ENCODE data around the gene TRIM74. TPM values are rescaled to one million over a fixed set of nuclear protein-coding genes. Genes with fewer than 3 reads are reported as not detected.
"Not testable (repeated sequence)": the region's sequence is repeated elsewhere in the genome, so short reads cannot be mapped to it uniquely, and the experiment has no call there.

Gene TRIM74
- total RNA-seq, 1 donor from 2014 or later, result not detected

DNA sequence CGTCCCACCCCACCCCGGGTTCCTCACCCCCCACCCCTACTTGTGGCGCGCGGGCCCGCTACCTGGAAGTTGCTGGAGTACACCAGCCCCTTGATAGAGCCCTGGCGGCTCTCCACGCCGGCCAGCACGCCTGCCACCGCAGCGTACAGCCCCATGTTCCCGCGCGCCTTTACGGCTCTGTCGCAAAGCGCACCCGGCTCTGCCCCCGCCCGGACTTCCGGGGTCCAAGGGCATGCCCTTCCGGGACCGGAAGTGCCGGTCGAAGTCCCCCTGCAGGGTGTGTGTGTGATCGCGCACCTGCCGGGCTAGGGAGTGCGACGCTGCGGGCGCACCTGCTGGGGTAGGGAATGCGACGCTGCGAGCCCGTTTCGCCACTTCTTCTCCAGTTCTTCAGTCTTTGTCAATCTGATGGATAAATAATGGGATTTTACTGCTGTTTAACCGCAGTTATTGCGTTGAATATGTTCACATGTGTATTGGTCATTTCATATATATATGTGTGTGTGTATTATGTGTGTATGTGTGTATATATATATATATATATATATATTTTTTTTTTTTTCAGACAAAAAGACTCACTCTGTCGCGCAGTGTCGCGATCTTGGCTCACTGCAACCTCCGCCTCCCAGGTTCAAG lies 14.6 kb downstream of the TRIM74 start:
- ATAC-seq, result peak; percentile 96

DNA sequence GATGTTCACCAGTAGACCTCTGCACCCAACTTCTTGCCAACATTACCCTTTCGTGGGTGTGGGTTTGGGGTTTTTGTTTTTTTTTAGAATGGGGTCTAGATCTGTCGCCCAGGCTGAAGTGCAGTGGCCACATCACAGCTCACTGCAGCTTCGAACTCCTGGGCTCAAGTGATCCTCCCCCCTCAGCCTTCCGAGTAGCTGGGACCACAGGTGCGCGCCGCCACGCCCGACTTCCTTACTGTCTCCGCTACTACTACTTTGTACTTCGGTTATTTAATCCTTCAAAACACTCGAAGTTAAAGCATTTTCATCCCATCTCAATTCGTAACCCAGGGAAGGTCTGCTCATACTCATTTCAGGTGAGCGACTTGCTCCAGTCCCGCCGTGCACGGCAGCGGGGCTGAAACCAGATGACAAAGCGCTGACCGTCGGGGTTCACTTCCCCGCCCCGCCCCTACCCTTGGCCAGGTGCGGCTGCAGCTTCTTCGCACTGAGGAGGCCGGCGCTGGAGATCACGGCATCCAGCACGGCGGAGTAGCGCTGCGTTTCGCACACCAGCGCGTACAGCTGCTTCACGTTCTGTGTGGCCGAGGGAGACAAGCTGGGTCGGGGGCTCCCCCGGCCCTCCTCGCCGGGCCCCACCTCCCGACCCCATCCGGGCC lies 15.2 kb downstream of the TRIM74 start:
- peak; percentile 74 for ATAC-seq

DNA sequence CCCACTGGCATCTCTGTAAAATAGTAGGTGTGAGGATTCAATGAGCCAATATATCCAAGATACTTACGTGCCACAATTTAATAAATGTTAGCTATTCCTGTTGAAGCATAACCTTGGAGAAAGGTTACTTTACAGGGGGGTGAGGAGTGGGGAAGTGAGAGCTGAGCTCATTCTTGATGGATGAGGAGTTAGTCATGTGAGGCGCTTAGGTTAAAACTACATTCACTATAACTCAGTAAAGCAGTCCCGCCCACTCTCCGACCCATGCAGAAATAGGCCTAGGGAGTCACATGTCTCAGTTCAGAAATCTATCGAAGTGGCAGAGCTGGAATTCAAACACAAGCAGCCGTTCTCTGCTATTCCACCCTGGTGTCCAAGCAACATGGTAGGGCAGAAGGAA lies 18.8 kb downstream of the TRIM74 start:
- ATAC-seq, result not testable (repeated sequence)

DNA sequence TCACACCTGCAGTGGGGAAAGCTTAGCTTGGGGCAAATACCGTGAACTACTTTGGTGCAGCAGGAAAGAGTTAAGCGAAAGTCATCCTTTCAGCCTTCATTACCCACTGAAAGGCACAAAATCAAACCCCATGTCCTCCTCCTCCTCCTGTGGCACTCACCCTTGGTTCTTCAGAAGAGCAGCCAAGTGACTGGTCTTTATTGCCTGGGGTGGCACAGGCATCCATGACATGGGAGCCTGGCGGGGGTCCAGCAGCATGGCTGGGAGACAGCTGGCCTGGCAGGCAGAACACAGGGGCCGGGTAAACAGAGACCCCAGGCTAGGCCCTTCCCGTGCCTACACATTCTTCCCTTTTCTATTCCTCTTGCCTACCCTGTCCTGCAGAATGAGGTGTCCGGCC lies 19.6 kb downstream of the TRIM74 start:
- not testable (repeated sequence) for ATAC-seq

DNA sequence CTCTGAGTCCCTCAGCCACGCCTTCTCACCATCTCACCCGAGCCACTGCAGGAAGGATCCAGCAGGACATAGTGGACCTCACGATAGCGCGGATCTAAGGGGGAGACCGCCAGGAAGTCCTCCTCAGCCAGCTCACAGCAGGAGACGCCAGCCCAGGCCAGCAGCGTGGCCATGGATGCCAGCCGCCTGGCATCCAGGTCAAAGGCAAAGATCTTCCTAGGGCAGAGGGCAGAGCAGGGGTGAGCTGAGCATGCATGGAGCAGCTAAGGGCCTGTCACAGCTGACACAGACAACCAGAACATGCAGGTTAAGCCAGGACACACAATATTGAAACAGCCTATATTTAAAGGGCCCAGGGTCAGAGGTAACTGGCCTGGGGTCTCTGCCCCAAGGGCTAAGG lies 20.0 kb downstream of the TRIM74 start:
- not testable (repeated sequence) for ATAC-seq

DNA sequence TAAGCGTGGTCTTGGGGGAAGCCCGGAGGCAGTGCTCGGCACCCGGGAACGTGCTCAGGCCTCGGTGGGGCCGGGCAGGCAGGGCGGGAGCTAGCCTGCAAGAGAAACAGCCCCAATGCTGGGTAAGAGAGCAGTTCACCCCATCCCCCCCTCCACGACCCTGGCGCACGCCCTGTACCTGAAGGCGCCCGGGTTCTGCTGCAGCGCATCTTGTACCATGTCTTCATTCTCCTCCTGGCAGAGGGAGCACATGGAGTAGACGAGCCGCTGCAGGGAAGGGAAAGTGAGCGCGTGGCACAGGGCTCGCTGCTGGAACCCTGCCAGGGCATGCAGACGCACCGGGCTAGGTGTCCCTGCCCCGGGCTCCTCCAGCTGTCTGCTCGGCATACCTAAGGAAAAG lies 20.6 kb downstream of the TRIM74 start:
- ATAC-seq, result not testable (repeated sequence)

DNA sequence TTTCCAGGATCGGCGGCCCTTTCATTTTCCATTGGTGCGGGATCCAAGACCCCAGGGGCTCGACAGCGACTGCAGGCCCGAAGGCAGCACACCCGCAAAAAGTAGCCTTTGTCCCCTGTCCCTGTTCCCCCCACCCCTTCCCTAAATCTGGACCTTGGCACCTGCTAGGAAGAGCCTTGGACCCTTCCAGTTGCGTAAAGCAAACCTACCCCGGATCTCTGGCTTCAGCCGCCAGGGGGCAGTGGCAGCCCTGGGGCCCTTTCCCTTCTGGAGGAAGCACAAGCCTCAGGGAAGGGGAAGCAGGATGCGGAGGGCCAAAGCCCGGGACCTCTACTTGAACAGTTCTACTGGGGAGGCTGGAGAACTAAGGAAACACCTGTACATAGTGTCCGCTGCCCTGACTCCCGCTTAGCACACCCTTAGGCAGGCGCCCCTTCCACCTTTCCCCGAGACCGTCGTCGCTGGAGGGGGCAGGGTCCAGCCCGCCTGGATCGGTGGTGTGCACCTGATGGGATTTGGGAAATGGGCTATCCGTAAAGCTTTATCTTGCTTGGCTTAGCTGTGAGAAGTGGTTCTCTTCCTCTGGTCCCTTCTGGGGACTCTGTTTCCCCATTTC lies 23.0 kb downstream of the TRIM74 start:
- ATAC-seq, result peak; percentile 24

DNA sequence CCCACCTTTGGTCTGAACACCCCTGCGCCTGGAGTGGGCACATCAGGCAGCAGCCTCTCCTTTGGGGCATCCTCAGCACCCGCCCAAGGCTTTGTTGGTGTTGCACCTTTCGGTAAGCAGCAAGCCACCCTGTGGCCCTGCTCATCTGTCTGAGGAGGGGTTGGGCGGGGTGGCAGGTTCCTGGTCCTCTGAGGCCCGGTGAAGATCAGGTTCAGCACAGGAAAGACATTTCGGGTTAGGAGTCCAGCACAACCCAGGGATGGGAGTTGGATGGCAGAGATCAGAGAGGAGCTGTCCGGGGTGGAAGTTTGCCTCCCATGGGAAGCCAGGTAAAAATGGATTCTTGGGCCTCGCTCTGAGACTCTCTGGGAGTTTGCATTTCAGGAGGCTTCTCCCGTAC lies 23.7 kb downstream of the TRIM74 start:
- not testable (repeated sequence) for ATAC-seq

DNA sequence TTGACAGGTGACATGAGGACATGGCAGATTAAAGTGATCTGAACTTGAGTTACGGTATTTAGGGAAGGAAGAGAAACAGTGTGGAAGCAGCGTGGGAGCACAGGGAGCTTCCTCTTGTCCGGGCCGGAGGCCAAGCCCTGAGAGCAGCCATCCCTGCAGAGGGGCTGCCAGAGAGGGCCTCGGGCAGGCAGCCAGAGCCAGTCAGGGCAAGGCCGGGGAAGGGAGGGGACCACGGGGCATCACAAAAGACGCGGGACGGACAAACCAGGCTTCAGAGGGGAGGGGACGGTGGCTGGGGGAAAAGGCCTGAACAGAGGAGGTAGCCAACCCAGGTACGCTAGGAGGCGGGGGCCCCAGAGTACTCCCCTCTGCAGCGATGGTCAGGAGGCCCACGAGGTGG lies 24.3 kb downstream of the TRIM74 start:
- ATAC-seq, result not testable (repeated sequence)

DNA sequence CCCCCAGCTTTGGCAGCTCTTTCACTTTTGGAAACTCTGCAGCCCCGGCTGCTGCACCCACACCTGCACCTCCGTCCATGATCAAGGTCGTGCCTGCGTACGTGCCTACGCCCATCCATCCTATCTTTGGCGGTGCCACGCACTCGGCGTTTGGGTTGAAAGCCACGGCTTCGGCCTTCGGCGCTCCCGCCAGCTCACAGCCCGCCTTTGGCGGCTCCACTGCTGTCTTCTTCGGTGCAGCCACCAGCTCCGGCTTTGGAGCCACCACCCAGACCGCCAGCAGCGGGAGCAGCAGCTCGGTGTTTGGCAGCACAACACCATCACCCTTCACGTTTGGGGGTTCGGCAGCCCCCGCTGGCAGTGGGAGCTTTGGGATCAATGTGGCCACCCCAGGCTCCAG lies 26.3 kb downstream of the TRIM74 start:
- not testable (repeated sequence) for ATAC-seq

DNA sequence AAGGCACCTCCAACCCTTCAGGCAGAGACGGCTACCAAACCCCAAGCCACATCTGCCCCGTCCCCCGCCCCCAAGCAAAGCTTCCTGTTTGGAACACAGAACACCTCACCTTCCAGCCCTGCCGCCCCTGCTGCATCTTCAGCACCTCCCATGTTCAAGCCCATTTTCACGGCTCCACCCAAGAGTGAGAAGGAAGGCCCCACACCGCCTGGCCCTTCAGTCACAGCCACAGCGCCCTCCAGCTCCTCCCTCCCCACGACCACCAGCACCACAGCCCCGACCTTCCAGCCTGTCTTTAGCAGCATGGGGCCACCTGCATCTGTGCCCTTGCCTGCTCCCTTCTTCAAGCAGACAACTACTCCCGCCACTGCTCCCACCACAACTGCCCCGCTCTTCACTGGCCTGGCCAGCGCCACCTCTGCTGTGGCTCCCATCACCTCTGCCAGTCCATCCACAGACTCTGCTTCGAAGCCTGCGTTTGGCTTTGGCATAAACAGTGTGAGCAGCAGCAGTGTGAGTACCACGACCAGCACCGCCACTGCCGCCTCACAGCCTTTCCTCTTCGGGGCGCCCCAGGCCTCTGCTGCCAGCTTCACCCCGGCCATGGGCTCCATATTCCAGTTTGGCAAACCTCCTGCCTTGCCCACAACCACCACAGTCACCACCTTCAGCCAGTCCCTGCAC lies 27.1 kb downstream of the TRIM74 start:
- ATAC-seq, result not testable (repeated sequence)

DNA sequence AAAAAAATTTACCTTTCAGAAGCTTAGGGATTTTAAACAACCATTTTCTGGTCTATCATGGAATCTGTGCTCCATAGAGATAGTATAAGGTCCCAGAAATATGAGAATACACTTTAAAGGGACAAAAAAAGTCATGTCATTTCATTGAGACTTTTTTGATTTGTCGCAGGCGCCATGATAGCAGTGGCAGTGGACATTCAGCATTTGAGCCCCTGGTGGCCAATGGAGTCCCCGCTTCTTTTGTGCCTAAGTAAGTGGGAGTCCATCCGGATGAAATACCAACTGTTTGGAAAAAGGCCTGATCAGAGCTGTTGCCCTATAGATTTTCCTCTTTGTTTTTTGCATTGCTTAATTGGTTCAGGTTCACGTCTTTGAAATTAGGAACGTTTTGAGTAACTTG lies 41.0 kb downstream of the TRIM74 start:
- not testable (repeated sequence) for ATAC-seq

DNA sequence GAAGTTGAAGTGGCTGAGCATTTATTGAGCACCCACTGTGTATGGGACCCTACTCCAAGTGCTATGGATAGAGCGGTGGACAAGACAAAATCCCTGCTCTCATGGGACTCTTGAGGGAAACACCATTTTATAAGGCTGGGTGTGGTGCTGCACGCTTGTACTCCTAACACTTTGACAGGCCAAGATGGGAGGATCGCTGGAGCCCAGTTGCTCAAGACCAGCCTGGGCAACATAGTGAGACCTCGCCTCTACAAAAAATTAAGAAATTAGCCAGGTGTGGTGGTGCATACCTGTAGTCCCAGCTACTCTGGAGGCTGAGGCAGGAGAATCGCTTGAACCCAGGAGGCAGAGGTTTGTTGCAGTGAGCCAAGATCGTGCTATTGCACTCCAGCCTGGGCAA lies 41.5 kb downstream of the TRIM74 start:
- not testable (repeated sequence) for ATAC-seq

DNA sequence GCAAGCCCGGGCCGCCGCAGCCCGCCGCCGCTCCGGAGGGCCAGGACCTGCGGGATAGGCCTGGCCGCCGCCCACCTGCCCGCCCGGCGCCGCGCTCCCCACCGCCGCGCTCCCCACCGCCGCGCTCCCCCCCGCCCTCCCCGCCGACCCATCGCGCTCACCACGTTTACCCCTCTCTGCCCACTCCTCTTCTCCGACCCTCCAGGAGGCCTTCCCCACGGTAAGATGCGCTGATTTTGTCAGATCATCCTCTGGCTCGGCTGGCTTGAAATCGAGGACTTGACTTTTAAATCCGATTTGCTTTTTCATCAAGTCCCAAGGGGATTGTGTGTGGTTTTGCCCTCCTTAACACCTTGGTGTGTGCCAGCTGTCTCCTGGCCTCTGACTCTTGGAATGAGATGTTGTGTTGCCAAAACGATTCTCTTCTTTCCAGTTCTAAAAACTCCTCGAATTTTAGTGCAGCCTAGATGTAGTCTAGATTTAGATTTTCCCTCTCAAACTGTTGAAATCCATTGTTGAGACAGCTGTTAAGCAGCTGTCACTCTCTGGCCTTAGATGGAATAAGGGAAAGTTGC lies 43.6 kb downstream of the TRIM74 start:
- ATAC-seq, result no peak

DNA sequence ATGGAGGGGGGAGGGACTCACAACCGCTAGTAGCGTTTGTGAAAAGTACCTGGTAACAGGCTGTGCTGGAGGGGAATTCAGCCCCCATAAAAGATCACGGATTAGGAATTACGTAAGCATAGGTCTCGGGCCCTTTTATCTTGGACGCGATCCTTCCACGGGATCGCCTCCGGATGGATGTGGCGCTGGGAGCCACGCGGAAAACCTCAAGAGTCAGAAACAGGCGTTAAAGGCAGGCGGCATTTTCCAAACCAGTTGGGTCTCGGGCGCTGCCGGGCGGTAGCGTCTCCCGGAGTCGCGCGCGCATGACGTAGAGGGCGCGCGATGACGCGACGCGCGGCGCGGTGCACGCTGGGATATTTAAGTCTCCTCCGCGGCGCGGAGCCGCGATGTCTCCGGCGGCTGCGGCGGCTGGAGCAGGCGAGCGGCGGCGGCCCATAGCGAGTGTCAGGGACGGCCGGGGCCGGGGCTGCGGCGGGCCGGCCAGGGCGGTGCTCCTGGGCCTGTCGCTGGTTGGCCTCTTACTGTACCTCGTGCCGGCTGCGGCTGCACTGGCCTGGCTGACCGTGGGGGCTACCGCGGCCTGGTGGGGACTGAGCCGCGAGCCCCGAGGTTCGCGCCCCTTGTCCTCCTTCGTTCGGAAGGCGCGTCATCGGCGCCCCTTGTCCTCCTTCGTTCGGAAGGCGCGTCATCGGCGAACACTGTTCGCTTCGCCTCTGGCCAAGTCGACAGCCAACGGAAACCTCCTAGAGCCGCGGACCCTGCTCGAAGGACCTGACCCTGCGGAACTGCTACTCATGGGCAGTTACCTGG lies 44.3 kb downstream of the TRIM74 start, which contains the start of gene POM121:
TSS of gene POM121 (plus strand) at position 363 of the 813 bp plus-strand sequence. CDS start at position 390, 27 bp downstream.
- ATAC-seq, result peak; percentile 98

DNA sequence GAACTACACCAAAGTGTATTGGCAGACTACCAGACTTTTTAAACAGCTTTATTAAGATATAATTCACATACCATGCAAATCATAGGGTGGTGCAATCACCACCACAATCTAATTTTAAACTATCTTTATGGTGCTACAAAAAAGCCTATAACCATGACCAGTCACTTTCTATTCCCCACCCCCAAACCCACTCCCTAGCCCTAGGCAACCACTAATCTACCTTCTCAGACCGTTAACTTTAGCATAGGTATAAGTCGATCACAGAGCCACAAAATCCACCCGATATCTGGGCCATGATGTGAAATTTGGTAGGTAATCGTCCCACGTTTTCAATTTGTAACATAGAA lies 44.9 kb downstream of the TRIM74 start:
- peak; percentile 18 for ATAC-seq

DNA sequence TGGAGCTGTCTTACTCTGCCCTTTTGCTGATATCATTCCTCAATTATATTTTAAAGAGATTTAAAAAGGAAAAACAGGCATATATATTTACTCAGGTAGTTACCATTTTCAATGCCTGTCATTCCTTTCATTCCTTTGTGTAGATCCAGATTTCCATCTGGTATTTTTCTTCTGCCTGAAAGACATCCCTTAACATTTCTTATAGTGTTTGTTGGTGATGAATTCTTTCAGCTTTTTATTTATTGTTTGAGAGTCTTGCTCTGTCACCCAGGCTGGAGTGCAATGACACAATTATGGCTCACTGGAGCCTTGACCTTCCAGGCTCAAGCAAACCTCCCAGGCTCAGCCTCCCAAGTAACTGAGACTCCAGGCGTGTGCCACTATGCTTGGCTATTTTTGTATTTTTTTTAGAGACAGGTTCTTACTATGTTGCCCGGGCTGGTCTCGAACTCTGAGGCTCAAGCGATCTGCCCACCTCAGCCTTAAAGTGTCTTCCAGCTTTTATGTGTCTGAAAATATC lies 50.0 kb downstream of the TRIM74 start:
- ATAC-seq, result no peak

DNA sequence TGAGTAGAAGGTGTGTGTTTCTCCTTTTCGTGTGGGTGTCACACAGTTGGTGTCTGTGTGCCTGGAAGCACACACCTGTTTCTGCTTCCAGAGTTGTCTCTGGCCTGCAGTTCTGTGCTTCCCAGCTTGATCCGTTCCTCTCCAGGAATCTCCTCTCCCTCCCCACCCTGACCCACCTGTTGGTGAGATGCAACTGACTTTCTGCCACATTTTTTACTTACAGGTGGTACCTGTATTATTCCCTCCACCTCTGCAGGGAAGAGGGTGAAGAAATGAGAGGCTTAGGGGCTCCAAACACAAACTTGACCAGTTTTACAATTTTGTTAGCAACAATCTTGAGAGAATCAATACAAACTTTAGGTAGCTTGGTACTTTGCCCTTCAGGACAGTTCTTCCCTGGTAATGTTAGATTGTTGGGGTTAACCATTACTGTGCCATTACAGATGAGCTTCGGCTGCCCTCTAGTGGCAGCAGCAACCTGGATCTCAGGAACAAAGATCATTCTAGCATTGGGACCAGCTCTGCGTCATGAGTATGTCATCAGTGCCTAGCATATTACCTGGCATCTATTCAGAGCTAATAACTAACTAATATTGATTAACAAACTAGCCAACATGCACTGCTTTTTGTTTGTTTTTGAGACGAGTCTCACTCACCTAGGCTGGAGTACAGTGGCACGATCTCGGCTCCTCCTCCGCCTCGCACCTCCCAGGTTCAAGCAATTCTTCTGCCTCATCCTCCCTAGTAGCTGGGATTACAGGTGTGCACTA lies 54.3 kb downstream of the TRIM74 start:
- peak; percentile 92 for ATAC-seq

DNA sequence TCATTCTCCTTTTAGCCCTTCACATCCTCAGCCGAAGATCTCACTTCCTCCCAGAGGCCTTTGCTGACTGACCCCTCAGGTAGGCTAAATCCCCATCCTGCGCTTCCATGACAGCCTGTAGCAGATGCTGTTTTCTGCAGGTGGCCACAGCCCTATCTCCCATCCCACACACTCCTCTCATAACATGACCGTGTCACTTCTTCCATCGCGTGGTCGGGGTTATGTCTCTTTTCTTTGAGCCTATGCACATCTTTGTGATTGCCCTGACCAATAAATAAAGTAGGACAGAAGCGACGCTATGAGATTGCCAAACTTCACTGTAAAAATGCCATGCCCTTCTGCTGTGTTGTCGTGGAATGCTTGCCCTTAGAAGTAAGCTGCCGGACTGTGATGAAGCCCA lies 55.5 kb downstream of the TRIM74 start:
- not testable (repeated sequence) for ATAC-seq

DNA sequence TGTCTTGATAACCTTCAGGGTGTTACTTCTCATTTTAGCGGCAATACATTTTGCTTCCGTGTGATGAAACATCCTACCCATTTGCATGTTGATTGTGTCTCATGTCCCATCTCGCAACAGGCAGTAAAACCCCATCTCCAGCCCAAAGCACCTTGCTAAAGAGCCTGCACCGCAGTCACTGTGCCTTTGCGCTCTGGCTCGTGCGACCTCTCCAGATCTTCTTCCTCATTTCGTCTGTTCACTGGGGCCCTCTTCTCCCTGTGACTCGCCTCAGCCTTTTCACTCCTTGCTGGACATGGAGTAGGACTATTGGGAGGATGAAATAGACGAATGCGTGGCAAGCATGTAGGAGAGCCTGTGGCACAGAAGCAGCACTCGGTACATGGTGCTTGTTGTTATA lies 57.9 kb downstream of the TRIM74 start:
- not testable (repeated sequence) for ATAC-seq
